Ishikawa (cell line): ENCODE results near the gene WIPI1.

Experiments used
- CEBPB ChIP-seq: IDR thresholded peaks from 2 replicates; pipeline ENCODE4 v1.6.1; 2012
- EGR1 ChIP-seq: IDR thresholded peaks from 2 replicates; pipeline ENCODE4 v1.6.1; 2012
- EP300 ChIP-seq: IDR thresholded peaks from 2 replicates; pipeline ENCODE4 v1.6.1; 2012; ENCODE audit warnings: borderline replicate concordance
- MAX ChIP-seq: IDR thresholded peaks from 2 replicates; pipeline ENCODE4 v1.6.1; 2012
- NFIC ChIP-seq: IDR thresholded peaks from 2 replicates; pipeline ENCODE4 v1.6.1; 2012
- RAD21 ChIP-seq: IDR thresholded peaks from 2 replicates; pipeline ENCODE4 v1.6.1; 2012; ENCODE audit warnings: low read depth
- REST ChIP-seq: IDR thresholded peaks from 2 replicates; pipeline ENCODE4 v1.6.1; 2012; ENCODE audit warnings: low read depth, mild to moderate bottlenecking
- TAF1 ChIP-seq: IDR thresholded peaks from 2 replicates; pipeline ENCODE4 v1.6.1; 2012; ENCODE audit warnings: low read depth, mild to moderate bottlenecking
- TCF12 ChIP-seq: IDR thresholded peaks from 2 replicates; pipeline ENCODE4 v1.6.1; 2012; ENCODE audit warnings: low read depth
- YY1 ChIP-seq: IDR thresholded peaks from 2 replicates; pipeline ENCODE4 v1.6.1; 2012; ENCODE audit warnings: low read depth

DNA sequence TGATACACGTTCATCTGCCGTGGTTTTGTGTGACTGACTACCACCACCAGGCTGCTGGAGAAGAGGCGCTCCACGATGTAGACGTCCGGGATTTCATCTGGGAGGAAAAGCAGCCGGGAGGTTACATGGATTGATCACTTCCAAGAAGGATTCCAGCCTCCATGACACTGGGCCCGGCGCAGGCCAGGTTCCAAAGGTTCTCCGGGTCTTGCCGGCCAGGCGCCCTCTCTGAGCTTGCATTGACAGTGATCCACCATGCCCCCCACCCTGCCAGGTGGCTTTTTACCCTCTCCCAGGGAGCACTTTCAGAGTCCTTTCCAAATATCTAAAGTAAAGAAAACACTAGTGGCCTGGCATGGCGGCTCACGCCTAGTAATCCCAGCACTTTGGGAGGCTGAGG is 6.5 kb downstream of the WIPI1 start:
- TF ChIP-seq RAD21 (no peak), YY1 (no peak), REST (no peak), EP300 (no peak), EGR1 (no peak), CEBPB (no peak), TCF12 (no peak), NFIC (no peak), TAF1 (no peak), MAX (no peak)
